NCI-H2227 treated with DMSO at 0.1 percent for 48 hours (cell line): ENCODE data around the gene HHIPL1.
"Not testable (repeated sequence)": the region's sequence is repeated elsewhere in the genome, so short reads cannot be mapped to it uniquely, and the experiment has no call there.

ENCODE experiments used
- DNase-seq: peaks from one replicate; lab custom pipeline; 2025; lab: John Stamatoyannopoulos, UW

Gene HHIPL1

GRCh38 chr14:99635116-99635515, 9.8 kb upstream of the HHIPL1 start:
- DNase-seq = no peak

GRCh38 chr14:99636487-99636886, 8.4 kb upstream of the HHIPL1 start:
- no peak for DNase-seq

- DNase-seq = no peak
These were observed 7.3 kb upstream of the HHIPL1 start for GRCh38 chr14:99637624-99638023.

DNA sequence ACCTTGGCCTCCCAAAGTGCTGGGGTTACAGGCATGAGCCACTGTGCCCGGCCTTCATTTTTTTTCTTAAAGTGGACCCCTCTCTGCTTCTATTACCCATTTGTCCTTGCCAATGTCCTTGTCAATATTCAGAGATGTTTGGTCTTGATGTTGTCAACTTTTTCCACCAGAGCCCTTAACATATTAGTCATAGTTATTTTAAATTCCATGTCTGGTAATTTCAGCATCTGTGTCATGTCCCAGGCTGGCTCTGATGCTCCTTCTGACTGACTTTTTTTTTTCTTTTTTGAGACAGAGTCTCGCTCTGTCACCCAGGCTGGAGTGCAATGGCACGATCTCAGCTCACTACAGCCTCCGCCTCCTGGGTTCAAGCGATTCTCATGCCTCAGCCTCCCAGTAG, 2.2 kb upstream of the HHIPL1 start:
- DNase-seq = not testable (repeated sequence)

GRCh38 chr14:99643343-99643742, 1.6 kb upstream of the HHIPL1 start:
- no peak for DNase-seq

GRCh38 chr14:99644035-99644587, 818 bp upstream of the HHIPL1 start:
- no peak for DNase-seq

GRCh38 chr14:99645545-99646505, 896 bp downstream of the HHIPL1 start:
- no peak for DNase-seq

GRCh38 chr14:99647411-99647810, 2.5 kb downstream of the HHIPL1 start:
- no peak for DNase-seq

DNA sequence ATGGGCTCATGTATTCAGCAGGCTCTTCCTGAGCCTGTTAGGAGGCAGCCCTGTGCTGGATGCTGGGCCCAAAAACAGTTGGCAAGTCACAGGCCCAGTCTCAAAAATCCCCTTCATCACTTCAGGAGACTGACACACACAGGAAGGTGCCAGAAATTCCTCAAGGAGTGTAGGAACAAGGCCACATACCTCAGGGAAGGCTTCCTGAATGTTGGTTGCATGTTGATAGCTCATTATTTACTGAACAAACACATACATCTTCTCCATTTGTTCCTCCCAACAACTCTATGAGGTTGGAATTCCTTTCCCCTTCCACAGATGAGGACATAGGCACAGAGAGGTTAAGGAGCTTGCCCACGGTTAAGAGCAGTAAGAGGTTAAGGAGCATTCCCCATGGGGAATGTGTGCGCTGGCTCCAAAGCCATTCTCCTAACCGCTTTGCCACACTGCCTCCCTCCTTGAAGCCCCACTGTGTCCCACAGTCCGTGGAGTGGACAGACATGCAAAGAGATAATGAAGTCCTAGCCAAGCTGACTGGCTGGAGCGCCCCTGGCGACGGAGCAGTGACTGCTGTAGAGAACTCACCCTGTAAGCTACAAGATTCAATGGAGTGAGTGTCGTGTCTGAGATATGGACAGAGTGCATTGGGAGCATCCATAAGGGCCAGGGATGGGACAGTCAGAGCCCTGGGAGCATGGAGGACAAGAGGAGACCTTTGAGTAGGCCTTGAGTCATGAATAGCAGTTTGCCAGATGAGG, 3.3 kb downstream of the HHIPL1 start:
- no peak for DNase-seq

DNA sequence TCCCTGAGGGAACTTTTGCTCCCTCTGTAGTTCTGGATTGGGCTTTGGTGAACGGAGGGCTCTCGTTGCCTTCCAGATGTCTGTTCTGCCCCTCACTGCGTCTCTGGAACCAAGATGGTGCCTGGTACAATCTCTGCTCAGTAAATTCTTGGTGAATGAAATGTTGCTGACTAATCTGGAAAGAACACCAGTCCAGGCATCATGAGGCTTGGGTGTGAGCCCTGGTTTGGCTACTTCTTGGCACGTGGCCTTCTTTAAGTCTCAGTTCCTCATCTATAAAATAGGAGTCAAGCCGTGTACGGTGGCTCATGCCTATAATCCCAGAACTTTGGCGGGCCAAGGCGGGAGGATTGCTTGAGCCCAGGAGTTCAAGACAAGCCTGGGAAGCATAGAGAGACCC, 4.3 kb downstream of the HHIPL1 start:
- DNase-seq = no peak

- DNase-seq = no peak
These were observed 4.7 kb downstream of the HHIPL1 start for GRCh38 chr14:99649643-99650042.

- DNase-seq = no peak
These were observed 5.3 kb downstream of the HHIPL1 start for GRCh38 chr14:99650189-99650588.

GRCh38 chr14:99651953-99652746, 7.2 kb downstream of the HHIPL1 start:
- no peak for DNase-seq

GRCh38 chr14:99654235-99654985, 9.5 kb downstream of the HHIPL1 start:
- DNase-seq = peak; percentile 54

GRCh38 chr14:99655521-99655920, 10.6 kb downstream of the HHIPL1 start:
- DNase-seq = no peak

GRCh38 chr14:99656171-99656570, 11.2 kb downstream of the HHIPL1 start:
- DNase-seq = no peak

GRCh38 chr14:99657645-99658155, 12.8 kb downstream of the HHIPL1 start:
- DNase-seq = no peak

DNA sequence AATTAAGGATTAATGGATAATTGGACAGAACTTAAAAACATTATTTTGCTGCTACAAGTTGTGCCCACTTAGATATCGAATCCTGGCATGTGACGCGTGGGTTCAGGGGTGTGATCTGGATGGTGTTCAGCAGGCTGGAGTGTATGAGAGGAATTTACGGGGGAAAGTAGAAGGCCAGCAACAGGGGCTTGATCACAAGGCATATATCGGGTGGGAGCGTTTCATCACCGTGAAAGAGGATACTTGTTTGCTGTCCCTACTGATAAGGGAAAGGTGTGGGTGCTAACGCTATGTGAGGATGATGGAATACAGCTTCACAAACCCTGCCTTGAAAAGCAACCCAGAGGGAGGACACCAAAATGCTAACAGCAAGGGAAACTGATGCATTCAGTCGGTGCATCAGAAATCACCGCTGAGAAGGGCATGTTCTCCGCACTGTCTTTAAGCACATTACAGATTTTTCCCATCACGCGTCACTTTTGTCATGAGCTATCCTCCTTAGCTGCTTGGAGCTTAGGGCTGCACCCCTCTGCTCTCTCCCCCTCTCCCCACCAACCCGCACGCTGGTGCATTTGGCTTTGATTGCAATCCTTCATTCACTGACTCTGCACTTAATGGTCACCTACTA, 13.4 kb downstream of the HHIPL1 start:
- no peak for DNase-seq

DNA sequence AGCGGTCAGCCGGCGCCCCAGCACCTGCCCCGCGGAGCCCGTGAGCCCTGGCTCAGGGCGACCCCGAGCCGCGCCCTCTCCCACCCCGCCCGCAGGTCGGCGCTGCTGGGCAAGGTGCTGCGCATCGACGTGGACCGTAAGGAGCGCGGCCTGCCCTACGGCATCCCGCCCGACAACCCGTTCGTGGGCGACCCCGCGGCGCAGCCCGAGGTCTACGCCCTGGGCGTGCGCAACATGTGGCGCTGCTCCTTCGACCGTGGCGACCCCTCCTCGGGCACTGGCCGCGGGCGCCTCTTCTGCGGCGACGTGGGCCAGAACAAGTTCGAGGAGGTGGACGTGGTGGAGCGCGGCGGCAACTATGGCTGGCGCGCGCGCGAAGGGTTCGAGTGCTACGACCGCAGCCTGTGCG, 14.4 kb downstream of the HHIPL1 start:
- no peak for DNase-seq

GRCh38 chr14:99660006-99660566, 15.2 kb downstream of the HHIPL1 start:
- DNase-seq = no peak
